8988T (cell line): ENCODE results near the gene GPR150.

Experiments used
- DNase-seq: peaks from one replicate; pipeline ENCODE4 v3.0.0; 2011

The GPR150 gene

GRCh38 chr5:95620030-95620869, at the start of gene GPR150:
TSS of gene GPR150 (plus strand) at chr5:95620087. CDS start at chr5:95620276, 189 bp downstream.
- no peak for DNase-seq

- no peak for DNase-seq
Observed at GRCh38 chr5:95572016-95572415, 47.9 kb upstream of the GPR150 start.

- DNase-seq: no peak
Observed at GRCh38 chr5:95581576-95581975, 38.3 kb upstream of the GPR150 start.

- DNase-seq: no peak
Observed at GRCh38 chr5:95583992-95584391, 35.9 kb upstream of the GPR150 start.

GRCh38 chr5:95590880-95591279, 29.0 kb upstream of the GPR150 start:
- DNase-seq: no peak

GRCh38 chr5:95591490-95591901, 28.4 kb upstream of the GPR150 start:
- DNase-seq: no peak

GRCh38 chr5:95595289-95595931, 24.5 kb upstream of the GPR150 start:
- DNase-seq: no peak

- no peak for DNase-seq
Observed at GRCh38 chr5:95599252-95599651, 20.6 kb upstream of the GPR150 start.

GRCh38 chr5:95600557-95600956, 19.3 kb upstream of the GPR150 start:
- no peak for DNase-seq

- no peak for DNase-seq
Observed at GRCh38 chr5:95605786-95606185, 14.1 kb upstream of the GPR150 start.

GRCh38 chr5:95606419-95606818, 13.5 kb upstream of the GPR150 start:
- no peak for DNase-seq

GRCh38 chr5:95609711-95610110, 10.2 kb upstream of the GPR150 start:
- no peak for DNase-seq

- DNase-seq: no peak
Observed at GRCh38 chr5:95610546-95610945, 9.3 kb upstream of the GPR150 start.

- no peak for DNase-seq
Observed at GRCh38 chr5:95611396-95611795, 8.5 kb upstream of the GPR150 start.

- DNase-seq: no peak
Observed at GRCh38 chr5:95613514-95613913, 6.4 kb upstream of the GPR150 start.

- DNase-seq: no peak
Observed at GRCh38 chr5:95615164-95615467, 4.8 kb upstream of the GPR150 start.

- no peak for DNase-seq
Observed at GRCh38 chr5:95617057-95617456, 2.8 kb upstream of the GPR150 start.

GRCh38 chr5:95619096-95619495, 791 bp upstream of the GPR150 start:
- DNase-seq: no peak

GRCh38 chr5:95619514-95620029, 315 bp upstream of the GPR150 start:
- no peak for DNase-seq

GRCh38 chr5:95620870-95621838, 1.3 kb downstream of the GPR150 start:
- no peak for DNase-seq

- DNase-seq: no peak
Observed at GRCh38 chr5:95621839-95622629, 2.1 kb downstream of the GPR150 start.

GRCh38 chr5:95623706-95624105, 3.8 kb downstream of the GPR150 start:
- DNase-seq: no peak
